ENCODE data around the gene TRABD2B.

TRABD2B gene

DNA sequence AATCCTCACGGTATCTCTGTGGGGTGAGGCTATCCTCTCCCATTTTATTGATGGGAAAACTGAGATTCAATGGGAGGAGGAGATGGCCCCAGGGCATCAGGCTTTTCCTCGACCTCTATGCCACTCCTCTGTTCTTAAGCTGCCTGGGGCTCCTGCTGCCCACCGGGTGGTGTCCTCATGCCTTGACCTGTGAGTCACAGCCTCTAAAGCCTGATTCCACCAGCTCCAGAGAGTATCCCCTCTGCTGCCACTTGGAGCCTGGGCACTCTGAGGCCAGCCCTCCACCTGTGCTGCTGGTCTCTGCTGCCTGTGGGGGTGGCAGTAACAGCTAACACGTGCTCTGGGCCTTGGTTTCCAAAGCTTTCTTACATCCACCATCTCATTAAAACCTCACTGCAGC, 241.2 kb downstream of the TRABD2B start:
- H3K27ac ChIP-seq (ENCODE audit: low read depth, low read length), result no peak overlapping the region

DNA sequence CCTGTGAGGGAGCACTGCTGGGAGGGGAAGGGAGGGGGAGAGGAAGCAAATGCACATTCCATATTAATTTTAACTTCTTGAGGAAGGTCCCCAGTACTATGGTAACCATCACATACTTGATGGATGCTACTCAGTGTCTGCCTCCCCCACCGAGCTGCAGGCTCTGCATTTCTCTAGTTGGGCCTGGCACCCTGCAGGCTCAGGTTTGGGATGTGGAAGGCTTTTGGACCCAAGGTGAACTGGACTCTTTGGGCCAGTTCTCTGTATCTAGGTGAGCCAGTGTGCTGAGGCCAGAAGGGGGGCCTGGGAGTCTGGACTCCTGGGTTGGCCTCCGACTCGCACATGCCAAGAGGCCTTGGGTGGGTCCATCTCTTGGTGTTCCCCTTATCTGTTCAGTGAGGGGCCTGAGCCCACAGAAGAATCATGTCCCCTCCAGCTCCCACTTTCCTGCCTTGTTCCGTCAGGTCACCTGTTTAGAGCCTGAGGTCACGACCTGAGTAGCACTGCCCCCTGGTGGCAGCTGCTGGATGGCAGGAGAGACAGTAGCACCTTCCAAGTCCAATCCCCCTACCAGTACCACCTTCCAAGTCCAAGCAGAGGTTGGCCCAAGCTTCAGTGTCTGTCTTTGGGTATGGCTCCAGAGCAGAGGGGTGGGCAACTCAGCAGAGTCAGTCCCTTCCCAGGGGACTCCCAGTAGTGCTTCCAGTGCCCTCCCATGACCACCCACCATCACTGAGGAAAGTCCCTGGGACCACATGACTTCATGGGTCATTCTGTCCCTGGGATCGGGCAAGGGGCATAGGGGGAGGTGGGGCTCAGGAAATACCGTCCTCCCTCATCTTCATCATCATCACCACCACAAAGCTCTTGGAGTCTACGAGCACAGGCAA, 241.8 kb downstream of the TRABD2B start:
- Histone ChIP-seq H3K36me3 (ENCODE audit: insufficient read depth, low read length) (no peaks in the 10 kb centered on the region), H3K27me3 (ENCODE audit: insufficient read depth, low read length) (no peaks in the 10 kb centered on the region; the same call in 1 of the 2 replicates), H3K9me3 (ENCODE audit: insufficient read depth, low read depth, low read length) (no peaks in the 10 kb centered on the region), H3K27ac (ENCODE audit: low read depth, low read length) (no peak overlapping the region), H3K4me1 (ENCODE audit: insufficient read depth, low read length) (no peaks in the 10 kb centered on the region), H3K9ac (ENCODE audit: low read depth, low read length) (no peak overlapping the region), H3K4me3 (ENCODE audit: low read length) (no peak overlapping the region)
- WGBS, result 82% methylated on average over 8 of the region's 8 CpGs

More for the DNA sequence above, 241.2 kb downstream of the TRABD2B start:
- H3K27me3 ChIP-seq (ENCODE audit: insufficient read depth, low read length), result no peaks in the 10 kb centered on the region; the same call in 1 of the 2 replicates
- H3K36me3 ChIP-seq (ENCODE audit: insufficient read depth, low read length), result no peaks in the 10 kb centered on the region
- H3K9ac ChIP-seq (ENCODE audit: low read depth, low read length), result no peak overlapping the region
- no peak overlapping the region for H3K4me3 ChIP-seq (ENCODE audit: low read length)
- H3K4me1 ChIP-seq (ENCODE audit: insufficient read depth, low read length), result no peaks in the 10 kb centered on the region
- WGBS, result 79% methylated on average over 4 of the region's 4 CpGs
- no peaks in the 10 kb centered on the region for H3K9me3 ChIP-seq (ENCODE audit: insufficient read depth, low read depth, low read length)

GRCh38 chr1:47754221-47754620, 243.0 kb downstream of the TRABD2B start:
- Histone ChIP-seq H3K4me1 (ENCODE audit: insufficient read depth, low read length) (no peaks in the 10 kb centered on the region), H3K4me3 (ENCODE audit: low read length) (no peak overlapping the region), H3K36me3 (ENCODE audit: insufficient read depth, low read length) (no peaks in the 10 kb centered on the region), H3K9ac (ENCODE audit: low read depth, low read length) (no peak overlapping the region), H3K9me3 (ENCODE audit: insufficient read depth, low read depth, low read length) (no peaks in the 10 kb centered on the region), H3K27me3 (ENCODE audit: insufficient read depth, low read length) (no peaks in the 10 kb centered on the region; the same call in 1 of the 2 replicates), H3K27ac (ENCODE audit: low read depth, low read length) (no peak overlapping the region)
- 84% methylated on average over 6 of the region's 6 CpGs for WGBS

GRCh38 chr1:47753808-47754207, 243.4 kb downstream of the TRABD2B start:
- Histone ChIP-seq H3K27ac (ENCODE audit: low read depth, low read length) (no peak overlapping the region), H3K4me3 (ENCODE audit: low read length) (no peak overlapping the region), H3K4me1 (ENCODE audit: insufficient read depth, low read length) (no peaks in the 10 kb centered on the region), H3K9ac (ENCODE audit: low read depth, low read length) (no peak overlapping the region), H3K9me3 (ENCODE audit: insufficient read depth, low read depth, low read length) (no peaks in the 10 kb centered on the region), H3K27me3 (ENCODE audit: insufficient read depth, low read length) (no peaks in the 10 kb centered on the region; the same call in none of the 2 replicates), H3K36me3 (ENCODE audit: insufficient read depth, low read length) (no peaks in the 10 kb centered on the region)
- WGBS, result 89% methylated on average over 1 of the region's 1 CpG

DNA sequence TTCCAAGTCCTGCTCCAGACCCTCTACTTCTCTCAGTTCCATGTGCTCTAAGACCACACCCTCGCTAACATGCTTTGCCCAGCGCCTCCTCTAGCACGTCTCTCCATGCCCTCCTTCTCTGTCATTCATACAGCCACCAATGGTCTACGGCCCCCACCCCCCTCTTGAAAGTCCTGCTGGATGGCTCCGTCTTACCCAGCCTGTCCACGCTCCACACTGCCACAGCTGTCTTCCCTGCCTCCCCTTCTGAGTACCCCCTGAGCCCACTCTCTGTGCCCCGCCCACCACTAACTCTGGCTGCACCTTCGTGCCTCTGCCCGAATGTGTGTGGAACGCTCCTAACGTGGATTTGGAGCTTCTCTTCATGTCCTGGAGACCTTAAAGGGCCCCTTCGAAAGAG, 244.6 kb downstream of the TRABD2B start:
- H3K4me1 ChIP-seq (ENCODE audit: insufficient read depth, low read length), result no peaks in the 10 kb centered on the region

GRCh38 chr1:47751996-47752451, 245.2 kb downstream of the TRABD2B start:
- Histone ChIP-seq H3K4me3 (ENCODE audit: low read length) (no peak overlapping the region), H3K9ac (ENCODE audit: low read depth, low read length) (no peak overlapping the region), H3K27ac (ENCODE audit: low read depth, low read length) (no peak overlapping the region), H3K27me3 (ENCODE audit: insufficient read depth, low read length) (peaks cover 2% of the 10 kb centered on the region), H3K4me1 (ENCODE audit: insufficient read depth, low read length) (no peaks in the 10 kb centered on the region), H3K9me3 (ENCODE audit: insufficient read depth, low read depth, low read length) (no peaks in the 10 kb centered on the region), H3K36me3 (ENCODE audit: insufficient read depth, low read length) (no peaks in the 10 kb centered on the region)
- 61% methylated on average over 15 of the region's 15 CpGs for WGBS

More for the DNA sequence above, 244.6 kb downstream of the TRABD2B start:
- Histone ChIP-seq H3K27me3 (ENCODE audit: insufficient read depth, low read length) (peaks cover 2% of the 10 kb centered on the region), H3K9ac (ENCODE audit: low read depth, low read length) (no peak overlapping the region), H3K4me3 (ENCODE audit: low read length) (no peak overlapping the region), H3K27ac (ENCODE audit: low read depth, low read length) (no peak overlapping the region), H3K9me3 (ENCODE audit: insufficient read depth, low read depth, low read length) (no peaks in the 10 kb centered on the region), H3K36me3 (ENCODE audit: insufficient read depth, low read length) (no peaks in the 10 kb centered on the region)
- 89% methylated on average over 12 of the region's 12 CpGs for WGBS

- Histone ChIP-seq H3K27ac (ENCODE audit: low read depth, low read length) (no peak overlapping the region), H3K27me3 (ENCODE audit: insufficient read depth, low read length) (peaks cover 2% of the 10 kb centered on the region; the same call in 1 of the 2 replicates), H3K9me3 (ENCODE audit: insufficient read depth, low read depth, low read length) (no peaks in the 10 kb centered on the region), H3K9ac (ENCODE audit: low read depth, low read length) (no peak overlapping the region), H3K36me3 (ENCODE audit: insufficient read depth, low read length) (no peaks in the 10 kb centered on the region), H3K4me3 (ENCODE audit: low read length) (no peak overlapping the region), H3K4me1 (ENCODE audit: insufficient read depth, low read length) (no peaks in the 10 kb centered on the region)
- 91% methylated on average over 4 of the region's 4 CpGs for WGBS
These were observed 246.0 kb downstream of the TRABD2B start for GRCh38 chr1:47751193-47751592.

DNA sequence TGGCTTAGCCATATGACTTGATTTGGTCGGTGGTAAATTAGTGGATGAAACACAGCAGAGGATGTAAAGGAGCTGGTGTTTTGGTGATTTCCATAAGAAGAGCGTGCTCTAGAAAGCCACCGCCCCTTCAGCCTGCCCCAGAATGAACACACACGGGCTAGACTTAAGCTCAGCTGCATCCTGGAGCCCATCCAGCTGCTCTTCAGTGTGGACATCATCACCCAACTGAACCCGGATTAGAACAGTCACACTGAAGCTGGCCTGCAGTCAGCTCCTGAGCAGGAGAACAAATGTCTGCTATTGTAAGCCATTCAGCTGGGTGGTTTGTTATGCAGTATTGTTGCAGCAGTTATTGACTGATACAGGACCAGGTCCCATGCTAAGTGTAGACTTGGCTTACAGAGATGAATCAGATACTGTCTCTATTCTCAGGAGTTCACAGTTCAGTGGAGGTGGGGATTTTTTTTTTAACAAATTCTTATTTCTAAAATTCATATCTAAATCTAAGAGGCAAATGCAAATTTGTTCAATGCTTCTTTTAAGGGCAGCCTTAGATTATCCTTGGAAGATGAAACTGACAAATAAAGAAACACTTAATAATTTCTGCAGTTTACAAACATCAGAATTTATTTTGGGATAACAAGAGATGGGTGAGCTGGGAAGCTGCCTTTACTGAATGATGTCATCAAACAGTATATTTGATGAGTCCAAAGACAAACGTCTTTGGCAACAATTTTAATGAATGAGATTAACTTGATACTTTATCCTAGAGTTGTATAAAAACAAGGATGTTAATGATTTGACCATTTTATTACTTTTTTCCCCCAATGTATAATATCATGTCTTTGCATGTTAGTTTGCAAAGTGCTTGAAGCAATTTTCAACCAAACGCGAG, 251.2 kb downstream of the TRABD2B start:
- no peaks in the 10 kb centered on the region for H3K36me3 ChIP-seq (ENCODE audit: insufficient read depth, low read length)
- WGBS, result 75% methylated on average over 7 of the region's 8 CpGs
- peaks cover 6% of the 10 kb centered on the region; the same call in 1 of the 2 replicates for H3K27me3 ChIP-seq (ENCODE audit: insufficient read depth, low read length)

DNA sequence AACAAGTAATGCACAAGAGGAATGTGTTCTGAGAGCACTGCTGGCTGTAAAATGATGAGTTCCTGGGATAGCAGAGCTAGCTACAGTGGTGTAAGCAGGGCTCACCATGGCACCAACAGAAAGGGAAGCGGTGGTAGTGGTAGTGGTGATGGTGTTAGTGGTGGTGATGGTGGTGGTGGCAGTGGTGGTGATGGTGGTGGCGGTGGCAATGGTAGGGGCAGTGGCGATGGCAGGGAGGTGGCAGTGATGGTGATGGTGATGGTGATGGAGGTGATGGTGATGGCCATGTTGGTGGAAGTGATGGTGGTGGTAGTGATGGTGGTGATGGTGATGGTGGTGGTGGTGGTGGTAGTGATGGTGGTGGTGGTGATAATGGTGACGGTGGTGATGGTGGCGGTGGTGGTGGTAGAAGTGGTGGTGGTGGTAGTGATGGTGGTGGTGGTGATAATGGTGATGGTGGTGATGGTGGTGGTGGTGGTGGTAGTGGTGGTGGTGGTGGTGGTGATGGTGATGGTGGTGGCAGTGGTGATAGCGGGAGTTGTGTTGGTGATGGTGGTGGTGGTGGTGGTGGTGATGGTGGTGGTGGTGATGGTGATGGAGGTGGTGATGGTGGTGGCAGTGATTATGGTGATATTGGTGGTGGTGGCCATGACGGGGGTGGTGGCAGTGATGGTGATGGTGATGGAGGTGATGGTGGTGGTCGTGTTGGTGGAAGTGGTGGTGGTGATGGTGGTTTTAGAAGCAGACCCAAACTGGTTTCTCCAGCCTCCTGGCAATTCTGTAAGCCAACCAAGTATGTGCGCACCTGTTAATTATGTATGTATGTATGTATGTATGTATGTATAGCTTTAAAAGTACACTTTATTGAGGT, 254.1 kb downstream of the TRABD2B start:
- no peaks in the 10 kb centered on the region for H3K4me1 ChIP-seq (ENCODE audit: insufficient read depth, low read length)
- H3K4me3 ChIP-seq (ENCODE audit: low read length), result no peak overlapping the region
- H3K36me3 ChIP-seq (ENCODE audit: insufficient read depth, low read length), result no peaks in the 10 kb centered on the region
- H3K27me3 ChIP-seq (ENCODE audit: insufficient read depth, low read length), result peaks cover 7% of the 10 kb centered on the region
- no peaks in the 10 kb centered on the region for H3K9me3 ChIP-seq (ENCODE audit: insufficient read depth, low read depth, low read length)
- H3K27ac ChIP-seq (ENCODE audit: low read depth, low read length), result no peak overlapping the region
- H3K9ac ChIP-seq (ENCODE audit: low read depth, low read length), result no peak overlapping the region
- WGBS, result 84% methylated on average over 9 of the region's 9 CpGs

More for the DNA sequence above, 251.2 kb downstream of the TRABD2B start:
- H3K4me1 ChIP-seq (ENCODE audit: insufficient read depth, low read length), result no peaks in the 10 kb centered on the region
- no peak overlapping the region for H3K27ac ChIP-seq (ENCODE audit: low read depth, low read length)
- no peak overlapping the region for H3K9ac ChIP-seq (ENCODE audit: low read depth, low read length)
- no peaks in the 10 kb centered on the region for H3K9me3 ChIP-seq (ENCODE audit: insufficient read depth, low read depth, low read length)
- no peak overlapping the region for H3K4me3 ChIP-seq (ENCODE audit: low read length)

DNA sequence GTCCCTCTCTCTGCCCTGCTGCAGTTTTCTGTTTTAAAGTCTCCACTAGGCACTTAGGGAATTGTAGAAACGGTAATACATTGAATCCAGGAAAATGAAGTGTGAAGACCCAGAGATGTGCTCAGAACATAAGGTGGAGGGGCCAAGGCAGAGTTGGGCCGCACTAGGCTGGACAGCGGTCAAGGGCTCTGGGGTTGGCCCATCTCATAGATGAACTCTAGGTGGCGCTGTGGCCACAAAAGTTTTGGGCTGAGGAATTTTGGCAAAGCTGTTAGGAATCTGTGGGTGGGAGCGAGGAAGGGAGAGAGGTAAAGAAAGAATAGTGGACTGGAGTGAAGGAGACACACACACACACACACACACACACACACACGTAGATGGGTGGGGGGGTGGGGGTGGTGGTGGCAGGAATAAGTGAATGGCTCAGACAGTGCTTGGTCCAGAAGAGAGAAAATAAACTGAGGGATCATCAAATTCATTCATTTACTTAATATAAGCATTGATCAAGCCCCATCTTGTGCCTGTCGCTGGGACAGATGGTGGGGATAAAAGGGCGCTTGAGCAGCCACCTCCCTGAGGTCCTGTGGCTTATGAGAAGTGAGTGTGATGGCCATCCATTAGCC, 258.5 kb downstream of the TRABD2B start:
- H3K9ac ChIP-seq (ENCODE audit: low read depth, low read length), result no peak overlapping the region
- H3K4me1 ChIP-seq (ENCODE audit: insufficient read depth, low read length), result no peaks in the 10 kb centered on the region
- 23% methylated on average over 7 of the region's 8 CpGs for WGBS
- no peak overlapping the region for H3K4me3 ChIP-seq (ENCODE audit: low read length)
- H3K36me3 ChIP-seq (ENCODE audit: insufficient read depth, low read length), result no peaks in the 10 kb centered on the region
- H3K27ac ChIP-seq (ENCODE audit: low read depth, low read length), result no peak overlapping the region
- H3K9me3 ChIP-seq (ENCODE audit: insufficient read depth, low read depth, low read length), result no peaks in the 10 kb centered on the region
- peaks cover 29% of the 10 kb centered on the region for H3K27me3 ChIP-seq (ENCODE audit: insufficient read depth, low read length)

Data from HUES64 (cell line).